Cardiac muscle cell (in vitro differentiated cells and primary cell): ENCODE data around the gene FAF1. TPM values are rescaled to one million over a fixed set of nuclear protein-coding genes. Genes with fewer than 3 reads are reported as not detected.
"Not testable (repeated sequence)": the region's sequence is repeated elsewhere in the genome, so short reads cannot be mapped to it uniquely, and the experiment has no call there.

ENCODE experiments used
- DNase-seq, 2 donors: peaks; one replicate each; pipeline versions ENCODE4 v3.0.0 to v3.0.0-alpha.2; 2010 to 2017; ENCODE audit warnings: low read depth in 1 of 2, low spot score in 1 of 2
- H3K27ac ChIP-seq: fragments of 200-600 bp; sonication (generic); 2 replicates; pipeline ENCODE4 v1.5.1; 2016
- H3K27me3 ChIP-seq: fragments of 200-600 bp; sonication (generic); 2 replicates; pipeline ENCODE4 v1.6.0; 2016; ENCODE audit warnings: control low read depth
- H3K36me3 ChIP-seq: fragments of 200-600 bp; sonication (generic); 2 replicates; pipeline ENCODE4 v1.5.1; 2016; ENCODE audit warnings: control low read depth
- H3K4me1 ChIP-seq: fragments of 200-600 bp; sonication (generic); 2 replicates; pipeline ENCODE4 v1.8.1; 2017; ENCODE audit warnings: low read depth, mild to moderate bottlenecking, mixed run types
- H3K4me3 ChIP-seq: fragments of 200-600 bp; sonication (generic); 2 replicates; pipeline ENCODE4 v1.5.1; 2016; ENCODE audit warnings: mild to moderate bottlenecking
- H3K9me3 ChIP-seq: fragments of 200-600 bp; sonication (generic); 2 replicates; pipeline ENCODE4 v1.5.1; 2017; ENCODE audit warnings: low read depth, mild to moderate bottlenecking, control low read depth
- CTCF ChIP-seq: IDR thresholded peaks from 2 replicates; pipeline ENCODE4 v1.5.1; 2012; ENCODE audit warnings: low read depth, mild to moderate bottlenecking, low read length
- polyA plus RNA-seq: library from polyadenylated mRNA; unstranded; fragments of >200 nt; fragmentation: Nextera tagmentation; extraction: Ambion mirVana; gene quantifications from 2 replicates; pipeline ENCODE4 v1.2.1, GENCODE V29; 2016
- total RNA-seq: library from RNA; depleted of rRNA; stranded (reverse); fragments of >200 nt; gene quantifications from 2 replicates; pipeline ENCODE4 v1.2.3, GENCODE V29; 2016

The FAF1 gene
- total and polyA plus RNA-seq, 2 experiments from 2014 or later, result 24.3 to 76.7 TPM

GRCh38 chr1:50913954-50914353 lies 46.1 kb downstream of the FAF1 start:
- Histone ChIP-seq H3K27me3 (no peaks in the 10 kb centered on the region), H3K9me3 (no peaks in the 10 kb centered on the region), H3K27ac (no peak overlapping the region), H3K36me3 (no peaks in the 10 kb centered on the region), H3K4me1 (no peaks in the 10 kb centered on the region), H3K4me3 (no peak overlapping the region)
- TF ChIP-seq CTCF, result no peak
- no peak for DNase-seq

GRCh38 chr1:50910356-50910755 lies 49.7 kb downstream of the FAF1 start:
- H3K9me3 ChIP-seq, H3K27ac ChIP-seq, H3K4me1 ChIP-seq, H3K4me3 ChIP-seq, H3K27me3 ChIP-seq, H3K36me3 ChIP-seq, DNase-seq: not testable (repeated sequence)

GRCh38 chr1:50907610-50908009 lies 52.5 kb downstream of the FAF1 start:
- not testable (repeated sequence) for H3K36me3 ChIP-seq, DNase-seq, H3K27ac ChIP-seq, H3K27me3 ChIP-seq, H3K4me3 ChIP-seq, H3K9me3 ChIP-seq, H3K4me1 ChIP-seq

- not testable (repeated sequence) for DNase-seq, H3K4me3 ChIP-seq, H3K27me3 ChIP-seq, H3K9me3 ChIP-seq, H3K4me1 ChIP-seq, H3K27ac ChIP-seq, H3K36me3 ChIP-seq
Observed at GRCh38 chr1:50906050-50906449, 54.0 kb downstream of the FAF1 start.

- no peaks in the 10 kb centered on the region for H3K9me3 ChIP-seq
Observed at GRCh38 chr1:50902419-50902818, 57.6 kb downstream of the FAF1 start.

GRCh38 chr1:50901872-50902271 lies 58.2 kb downstream of the FAF1 start:
- Histone ChIP-seq H3K36me3 (no peaks in the 10 kb centered on the region), H3K4me3 (no peak overlapping the region), H3K27ac (no peak overlapping the region), H3K9me3 (no peaks in the 10 kb centered on the region), H3K27me3 (no peaks in the 10 kb centered on the region), H3K4me1 (no peaks in the 10 kb centered on the region)
- no peak for TF ChIP-seq CTCF
- no peak for DNase-seq

More at GRCh38 chr1:50902419-50902818, 57.6 kb downstream of the FAF1 start:
- Histone ChIP-seq H3K4me3 (no peak overlapping the region), H3K4me1 (no peaks in the 10 kb centered on the region), H3K27me3 (no peaks in the 10 kb centered on the region), H3K27ac (no peak overlapping the region), H3K36me3 (no peaks in the 10 kb centered on the region)
- no peak for TF ChIP-seq CTCF
- no peak for DNase-seq

- H3K36me3 ChIP-seq, result no peaks in the 10 kb centered on the region
- H3K27me3 ChIP-seq, result no peaks in the 10 kb centered on the region
- no peaks in the 10 kb centered on the region for H3K4me1 ChIP-seq
- H3K4me3 ChIP-seq, result no peak overlapping the region
- H3K27ac ChIP-seq, result no peak overlapping the region
- no peak for DNase-seq
- H3K9me3 ChIP-seq, result no peaks in the 10 kb centered on the region
- no peak for TF ChIP-seq CTCF
Observed at GRCh38 chr1:50898773-50899172, 61.3 kb downstream of the FAF1 start.
